Keratinocyte (primary cell): ENCODE data around the gene DCAKD.

Source experiments
- EZH2 ChIP-seq: IDR thresholded peaks from one replicate; pipeline ENCODE4 v1.6.1; 2012; ENCODE audit warnings: inconsistent platforms, mild to moderate bottlenecking, low read length, moderate library complexity
- TF ChIP-seq, protein P1 (sequence below), 3 experiments: IDR thresholded peaks in 1 of 3; conservative IDR thresholded peaks in 1 of 3; optimal IDR thresholded peaks in 1 of 3; 2 replicates in 2 of 3; 3 replicates in 1 of 3; pipeline versions ENCODE3 to v1.5.1; 2011; ENCODE audit warnings: low read length in 3 of 3, mild to moderate bottlenecking in 3 of 3, moderate library complexity in 2 of 3, control low read depth in 1 of 3, inconsistent platforms in 1 of 3; ENCODE audit not compliant: insufficient read depth in 2 of 3; ENCODE audit errors: extremely low read depth in 1 of 3

DNA sequence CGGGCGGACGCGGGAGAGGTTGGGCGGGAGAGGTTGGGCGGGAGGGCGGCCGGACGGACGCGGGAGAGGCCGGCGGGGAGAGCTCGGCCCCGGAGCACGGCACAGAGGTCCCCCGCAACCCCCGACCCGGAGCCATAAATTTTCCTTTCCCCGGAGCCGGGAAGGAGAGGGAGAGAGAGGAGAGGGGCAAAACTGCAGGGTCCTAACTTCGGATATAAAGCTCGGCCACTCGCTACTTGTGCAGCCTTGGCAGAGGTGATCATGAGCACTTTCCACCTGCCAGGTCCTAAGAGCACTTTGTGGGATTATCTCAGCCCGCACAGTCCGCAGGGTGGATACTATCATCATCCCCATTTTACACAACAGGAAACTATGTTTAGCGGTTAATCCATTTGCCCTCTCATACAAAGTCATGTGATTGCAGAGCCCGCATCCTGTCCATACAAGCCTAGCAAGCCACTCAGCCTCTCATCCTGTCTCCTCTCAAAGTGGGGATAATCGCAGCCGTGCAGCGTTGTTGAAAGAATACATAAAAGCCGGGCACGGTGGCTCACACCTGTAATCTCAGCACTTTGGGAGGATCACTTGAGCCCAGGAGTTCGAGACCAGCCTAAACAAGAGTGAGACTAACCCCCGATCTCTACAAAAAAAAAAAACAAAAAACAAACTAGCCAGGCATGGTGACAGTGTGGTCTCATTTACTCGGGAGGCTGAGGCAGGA is 780 bp upstream of the DCAKD start:
- TF ChIP-seq, protein P1, sequence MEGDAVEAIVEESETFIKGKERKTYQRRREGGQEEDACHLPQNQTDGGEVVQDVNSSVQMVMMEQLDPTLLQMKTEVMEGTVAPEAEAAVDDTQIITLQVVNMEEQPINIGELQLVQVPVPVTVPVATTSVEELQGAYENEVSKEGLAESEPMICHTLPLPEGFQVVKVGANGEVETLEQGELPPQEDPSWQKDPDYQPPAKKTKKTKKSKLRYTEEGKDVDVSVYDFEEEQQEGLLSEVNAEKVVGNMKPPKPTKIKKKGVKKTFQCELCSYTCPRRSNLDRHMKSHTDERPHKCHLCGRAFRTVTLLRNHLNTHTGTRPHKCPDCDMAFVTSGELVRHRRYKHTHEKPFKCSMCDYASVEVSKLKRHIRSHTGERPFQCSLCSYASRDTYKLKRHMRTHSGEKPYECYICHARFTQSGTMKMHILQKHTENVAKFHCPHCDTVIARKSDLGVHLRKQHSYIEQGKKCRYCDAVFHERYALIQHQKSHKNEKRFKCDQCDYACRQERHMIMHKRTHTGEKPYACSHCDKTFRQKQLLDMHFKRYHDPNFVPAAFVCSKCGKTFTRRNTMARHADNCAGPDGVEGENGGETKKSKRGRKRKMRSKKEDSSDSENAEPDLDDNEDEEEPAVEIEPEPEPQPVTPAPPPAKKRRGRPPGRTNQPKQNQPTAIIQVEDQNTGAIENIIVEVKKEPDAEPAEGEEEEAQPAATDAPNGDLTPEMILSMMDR (optimal IDR thresholded peaks at IDR 0.05 in 1 of 3, IDR thresholded peaks at IDR 0.05 in 1 of 3, conservative IDR thresholded peaks at IDR 0.05 in 1 of 3; ENCODE audit: extremely low read depth in 1 of 3, insufficient read depth in 2 of 3, low read length in 3 of 3) = no peak
- no peak for TF ChIP-seq EZH2
